CD4-positive, alpha-beta T cell (primary cell): ENCODE results near the gene KCNJ6. TPM values are rescaled to one million over a fixed set of nuclear protein-coding genes. Genes with fewer than 3 reads are reported as not detected.

ENCODE experiments used
- ATAC-seq: fragments of 200-7000 bp; cut with Tn5 transposase; one replicate; pipeline ENCODE4 v1.10.0; 2022; ENCODE audit warnings: mild to moderate bottlenecking; ENCODE audit not compliant: poor library complexity
- CTCF ChIA-PET: fragments of 350-600 bp; sonication (Branson Sonifier 250); formaldehyde crosslinking; loops from one replicate; lab custom pipeline; 2021; ENCODE audit warnings: antibody characterized with exemption, inconsistent platforms; lab: Charles Lee
- POLR2A ChIA-PET: fragments of 350-600 bp; sonication (Branson Sonifier 250); formaldehyde crosslinking; loops from one replicate; lab custom pipeline; 2021; ENCODE audit warnings: antibody characterized with exemption, inconsistent platforms; lab: Charles Lee
- DNase-seq, 14 experiments: peaks; one replicate each; pipeline ENCODE4 v3.0.0-alpha.2; 2013 to 2020; ENCODE audit warnings: mixed read lengths in 2 of 14
- H3K27ac ChIP-seq, 2 donors: one replicate each; pipeline versions ENCODE4 v1.5.1 to v1.7.0; 2013; ENCODE audit warnings: low read length in 2 of 2, low read depth in 1 of 2, mild to moderate bottlenecking in 1 of 2
- H3K27me3 ChIP-seq, 2 experiments: 1 replicate in 1 of 2; 2 replicates in 1 of 2; pipeline versions ENCODE4 v1.6.1 to v1.7.0; 2013; ENCODE audit warnings: low read length in 2 of 2, control low read depth in 1 of 2, mild to moderate bottlenecking in 1 of 2, moderate library complexity in 1 of 2; ENCODE audit not compliant: insufficient read depth in 2 of 2, control insufficient read depth in 1 of 2
- H3K36me3 ChIP-seq: one replicate; pipeline ENCODE4 v1.6.1; 2013; ENCODE audit warnings: low read length, control low read depth; ENCODE audit not compliant: insufficient read depth
- H3K4me1 ChIP-seq: one replicate; pipeline ENCODE4 v1.6.1; 2013; ENCODE audit warnings: low read length, control low read depth; ENCODE audit not compliant: insufficient read depth
- H3K4me3 ChIP-seq: one replicate; pipeline ENCODE4 v1.5.1; 2013; ENCODE audit warnings: mild to moderate bottlenecking, low read length, moderate library complexity
- H3K9me3 ChIP-seq, 2 experiments: 1 replicate in 1 of 2; 2 replicates in 1 of 2; pipeline versions ENCODE4 v1.6.1 to v1.7.0; 2013; ENCODE audit warnings: low read length in 2 of 2, mild to moderate bottlenecking in 2 of 2, control low read depth in 1 of 2, moderate library complexity in 1 of 2; ENCODE audit not compliant: control insufficient read depth in 1 of 2, insufficient read depth in 1 of 2
- H3K27ac Mint-ChIP-seq: one replicate; pipeline ENCODE4 v1.8.0; 2020; ENCODE audit warnings: mixed read lengths
- H3K27me3 Mint-ChIP-seq: one replicate; pipeline ENCODE4 v1.8.0; 2021; ENCODE audit warnings: mixed read lengths
- H3K36me3 Mint-ChIP-seq: one replicate; pipeline ENCODE4 v1.8.0; 2021; ENCODE audit warnings: low read depth, mixed read lengths
- H3K4me1 Mint-ChIP-seq: one replicate; pipeline ENCODE4 v1.8.0; 2021; ENCODE audit warnings: low read depth, mixed read lengths
- H3K4me3 Mint-ChIP-seq: one replicate; pipeline ENCODE4 v1.8.0; 2020; ENCODE audit warnings: mild to moderate bottlenecking, mixed read lengths
- H3K9me3 Mint-ChIP-seq: one replicate; pipeline ENCODE4 v1.8.0; 2020; ENCODE audit warnings: mixed read lengths
- intact Hi-C, 2 experiments: fragments of 100-400 bp; cut with DNase I in 1 of 2; cut with micrococcal nuclease in 1 of 2; formaldehyde crosslinking; loops; one replicate each; pipeline versions ENCODE4 v1.15.1 to v1.9.0; 2023 to 2025; cut with DNase I, micrococcal nuclease
- total RNA-seq, 174 experiments: library from RNA in 2 of 174; stranded (reverse) in 2 of 174; gene quantifications; one replicate each; pipeline ENCODE4 v1.2.3 and lab custom pipeline; 2021 to 2026
- TF ChIP-seq, protein P1 (sequence below): fragments of 200-600 bp; IDR thresholded peaks from one replicate; pipeline ENCODE4 v1.8.0; 2022; ENCODE audit warnings: antibody characterized with exemption, mild to moderate bottlenecking

The KCNJ6 gene
- total RNA-seq, 2 experiments from 2014 or later: not detected

DNA sequence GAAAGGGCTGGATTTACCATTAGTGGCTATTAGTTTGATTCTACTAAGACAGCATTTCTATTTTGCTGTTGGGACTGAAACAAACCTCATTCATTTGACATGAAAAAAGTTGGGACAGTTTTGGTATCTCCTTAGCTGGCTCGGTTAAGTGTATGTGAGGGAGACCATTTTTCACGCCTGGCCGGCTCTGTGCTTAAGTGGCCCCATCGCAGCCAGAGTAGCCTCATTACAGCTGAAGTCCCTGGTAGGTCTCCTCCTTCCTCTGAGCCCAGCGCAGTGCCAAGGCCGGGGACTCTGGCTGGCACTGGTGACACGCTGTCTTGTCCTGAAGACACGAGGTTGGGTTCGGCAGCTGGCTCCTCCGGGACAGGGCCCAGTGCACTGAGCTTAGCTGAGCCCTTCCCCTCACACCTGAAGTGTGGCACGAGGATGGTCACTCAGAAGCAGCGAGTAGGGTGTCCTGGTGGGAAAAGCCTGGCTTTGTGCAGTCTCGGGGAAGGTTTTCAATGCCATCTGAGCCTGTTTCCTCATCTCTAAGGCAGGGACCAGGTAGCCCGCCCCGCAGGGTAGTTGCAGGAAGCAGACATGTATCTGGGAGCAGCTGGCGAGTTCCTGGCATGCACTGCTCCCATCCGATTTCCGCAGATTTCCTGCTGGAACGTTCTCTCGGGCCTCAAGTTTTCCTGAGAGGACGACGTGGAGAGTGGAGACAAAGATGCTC, 353.2 kb downstream of the KCNJ6 start:
- POLR2A ChIA-PET: interaction anchor here (0.8 to 1.9 kb wide), 24 partner anchors 9 to 1749 kb away, joined by 3 to 49 read pairs (median 4); partner anchors contain the start of genes DYRK1A, MORC3, PIGP and PSMG1
- peak; percentile 0 for ATAC-seq
- intact Hi-C loops: loop anchor here (1.0 to 10.0 kb wide), 5 partner anchors 196 to 1202 kb away; partner anchors contain the start of genes DYRK1A (in 1 of the 2), PIGP (in 1 of the 2) and TTC3 (in 1 of the 2)

DNA sequence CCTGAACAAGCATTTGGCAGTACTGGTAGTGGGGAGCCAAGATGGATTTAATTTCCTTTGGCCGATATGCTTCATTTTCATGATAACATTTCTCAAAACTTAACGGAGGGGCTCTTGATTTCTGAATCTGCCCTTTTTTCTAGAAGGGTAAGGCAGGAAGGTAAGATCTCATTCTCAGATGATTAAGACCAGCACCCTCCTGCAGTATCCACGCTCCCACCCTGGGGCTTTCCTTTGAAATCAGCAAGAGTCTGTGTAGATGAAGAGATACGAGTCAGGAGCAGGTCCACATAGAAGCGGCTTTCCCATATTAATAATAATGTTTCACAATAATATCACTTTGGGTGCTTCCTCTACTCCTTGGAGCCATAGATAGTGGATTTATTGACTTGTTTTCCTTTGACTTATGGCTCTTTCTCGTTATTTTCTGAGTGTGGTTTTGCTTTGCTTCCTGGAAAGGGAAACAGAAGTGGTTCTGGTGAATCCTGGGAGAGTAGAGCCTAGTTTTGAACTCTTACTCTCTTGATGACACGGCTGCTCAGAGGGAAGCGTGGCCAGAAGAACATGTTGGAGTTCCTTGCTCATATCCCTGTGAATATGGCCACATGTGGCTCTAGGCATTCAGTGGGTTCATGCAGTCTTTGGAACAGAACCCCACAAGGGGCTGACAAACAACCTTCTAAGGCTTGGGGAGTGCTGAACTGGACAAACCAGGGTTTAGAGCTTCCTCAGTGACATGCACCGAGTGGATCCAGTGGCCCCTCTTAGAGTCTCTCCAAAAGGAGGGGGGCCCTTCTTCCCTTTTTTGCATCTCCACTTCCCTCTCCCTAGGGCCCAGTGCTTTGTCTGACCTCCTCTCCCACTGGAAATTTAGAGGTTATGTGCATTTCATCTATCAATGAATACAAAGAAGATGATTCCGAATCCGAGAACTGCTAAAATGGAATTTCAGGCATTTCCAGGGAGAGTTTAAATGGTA, 354.0 kb downstream of the KCNJ6 start:
- H3K9me3 Mint-ChIP-seq: no peaks in the 10 kb centered on the region
- peaks cover 6% of the 10 kb centered on the region for H3K36me3 Mint-ChIP-seq
- TF ChIP-seq, protein P1, sequence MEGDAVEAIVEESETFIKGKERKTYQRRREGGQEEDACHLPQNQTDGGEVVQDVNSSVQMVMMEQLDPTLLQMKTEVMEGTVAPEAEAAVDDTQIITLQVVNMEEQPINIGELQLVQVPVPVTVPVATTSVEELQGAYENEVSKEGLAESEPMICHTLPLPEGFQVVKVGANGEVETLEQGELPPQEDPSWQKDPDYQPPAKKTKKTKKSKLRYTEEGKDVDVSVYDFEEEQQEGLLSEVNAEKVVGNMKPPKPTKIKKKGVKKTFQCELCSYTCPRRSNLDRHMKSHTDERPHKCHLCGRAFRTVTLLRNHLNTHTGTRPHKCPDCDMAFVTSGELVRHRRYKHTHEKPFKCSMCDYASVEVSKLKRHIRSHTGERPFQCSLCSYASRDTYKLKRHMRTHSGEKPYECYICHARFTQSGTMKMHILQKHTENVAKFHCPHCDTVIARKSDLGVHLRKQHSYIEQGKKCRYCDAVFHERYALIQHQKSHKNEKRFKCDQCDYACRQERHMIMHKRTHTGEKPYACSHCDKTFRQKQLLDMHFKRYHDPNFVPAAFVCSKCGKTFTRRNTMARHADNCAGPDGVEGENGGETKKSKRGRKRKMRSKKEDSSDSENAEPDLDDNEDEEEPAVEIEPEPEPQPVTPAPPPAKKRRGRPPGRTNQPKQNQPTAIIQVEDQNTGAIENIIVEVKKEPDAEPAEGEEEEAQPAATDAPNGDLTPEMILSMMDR: no peak
- ATAC-seq: no peak
- POLR2A ChIA-PET: no interaction called here
- H3K27me3 Mint-ChIP-seq: no peaks in the 10 kb centered on the region
- H3K9me3 ChIP-seq: no peaks in the 10 kb centered on the region
- H3K4me3 Mint-ChIP-seq: peak overlapping the region; percentile 95
- H3K27ac Mint-ChIP-seq: peak overlapping the region; percentile 98
- H3K27ac ChIP-seq: no peak overlapping the region
- no peak overlapping the region for H3K4me3 ChIP-seq
- peaks cover 22% of the 10 kb centered on the region for H3K4me1 Mint-ChIP-seq
- no peaks in the 10 kb centered on the region for H3K36me3 ChIP-seq
- intact Hi-C loops: loop anchor here in 1 of 2 experiments (2.0 to 10.0 kb wide), 4 partner anchors 195 to 1203 kb away; partner anchors contain the start of genes DYRK1A, PIGP and TTC3
- peaks cover 28% of the 10 kb centered on the region for H3K4me1 ChIP-seq
- DNase-seq: no peak
- CTCF ChIA-PET: interaction anchor here (0.9 kb wide), 1 partner anchor 191 kb away, joined by 3 read pairs; no protein-coding TSS in a partner anchor
- no peaks in the 10 kb centered on the region for H3K27me3 ChIP-seq

More for the DNA sequence above, 353.2 kb downstream of the KCNJ6 start:
- Mint-ChIP-seq H3K27me3 (no peaks in the 10 kb centered on the region), H3K4me3 (peak overlapping the region; percentile 95), H3K36me3 (peaks cover 6% of the 10 kb centered on the region), H3K27ac (peak overlapping the region; percentile 98), H3K4me1 (peaks cover 22% of the 10 kb centered on the region), H3K9me3 (no peaks in the 10 kb centered on the region)
- TF ChIP-seq, protein P1: no peak
- CTCF ChIA-PET: interaction anchor here (0.9 to 2.0 kb wide), 6 partner anchors 30 to 597 kb away, joined by 3 to 6 read pairs (median 4); partner anchors contain the start of gene HLCS
- no peaks in the 10 kb centered on the region for H3K9me3 ChIP-seq
- peaks cover 28% of the 10 kb centered on the region for H3K4me1 ChIP-seq
- DNase-seq: peak in 2 of 14 experiments; percentile 4
- no peaks in the 10 kb centered on the region for H3K36me3 ChIP-seq
- peak overlapping the region; percentile 88 to 97 for H3K27ac ChIP-seq
- H3K4me3 ChIP-seq: peak overlapping the region; percentile 96
- no peaks in the 10 kb centered on the region for H3K27me3 ChIP-seq

DNA sequence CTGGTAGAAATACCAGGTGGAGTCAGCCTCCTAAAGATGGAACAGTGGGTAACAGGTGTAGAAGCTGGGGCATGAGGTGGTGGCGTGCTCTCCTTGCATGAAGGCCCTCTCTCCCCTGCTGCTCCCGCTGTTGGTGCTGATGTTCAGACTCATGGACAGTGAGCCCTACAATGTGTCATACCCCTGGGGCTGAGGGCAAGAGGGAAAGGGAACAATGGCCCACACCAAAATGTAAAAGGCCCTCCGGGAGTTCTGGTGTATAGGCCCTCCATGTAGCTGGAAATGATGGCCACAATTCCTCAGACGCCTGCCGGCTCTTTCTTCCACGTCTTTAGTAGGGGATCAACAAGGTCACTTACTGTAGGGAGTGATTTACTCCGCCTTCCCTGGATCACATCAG, 354.8 kb downstream of the KCNJ6 start:
- no peak for ATAC-seq
- DNase-seq: no peak
- peaks cover 28% of the 10 kb centered on the region for H3K4me1 ChIP-seq
- H3K36me3 Mint-ChIP-seq: peaks cover 6% of the 10 kb centered on the region
- H3K27me3 Mint-ChIP-seq: no peaks in the 10 kb centered on the region
- peaks cover 22% of the 10 kb centered on the region for H3K4me1 Mint-ChIP-seq
- H3K36me3 ChIP-seq: no peaks in the 10 kb centered on the region
- no peak overlapping the region for H3K4me3 ChIP-seq
- no peaks in the 10 kb centered on the region for H3K9me3 Mint-ChIP-seq
- peak overlapping the region; percentile 98 for H3K27ac Mint-ChIP-seq
- ChIA-PET CTCF (no interaction called here), POLR2A (no interaction called here)
- intact Hi-C loops: loop anchor here in 1 of 2 experiments (5.0 to 10.0 kb wide), 2 partner anchors 489 to 1203 kb away; partner anchors contain the start of genes PIGP and TTC3
- no peak overlapping the region for H3K27ac ChIP-seq
- TF ChIP-seq, protein P1: no peak
- no peak overlapping the region for H3K4me3 Mint-ChIP-seq
- H3K27me3 ChIP-seq: no peaks in the 10 kb centered on the region
- no peaks in the 10 kb centered on the region for H3K9me3 ChIP-seq
